Liver (tissue), 9 donors: ENCODE results near the gene EML5. TPM values are rescaled to one million over a fixed set of nuclear protein-coding genes. Genes with fewer than 3 reads are reported as not detected.

Experiments used
- DNase-seq: peaks from one replicate; pipeline ENCODE4 v3.0.0-alpha.2; 2017; ENCODE audit warnings: low spot score
- H3K27ac ChIP-seq, 2 donors: one replicate each; pipeline ENCODE4 v1.7.0; 2013; ENCODE audit warnings: inconsistent platforms in 2 of 2, low read length in 2 of 2, control low read depth in 1 of 2, low read depth in 1 of 2, mild to moderate bottlenecking in 1 of 2
- H3K27me3 ChIP-seq, 4 donors: one replicate each; pipeline versions ENCODE4 v1.6.1 to v1.7.0; 2013; ENCODE audit warnings: low read length in 3 of 4, inconsistent platforms in 1 of 4, mild to moderate bottlenecking in 1 of 4, moderate library complexity in 1 of 4; ENCODE audit not compliant: control insufficient read depth in 4 of 4, insufficient read depth in 4 of 4
- H3K36me3 ChIP-seq, 4 donors: one replicate each; pipeline versions ENCODE4 v1.6.1 to v1.7.0; 2013; ENCODE audit warnings: low read length in 3 of 4, mild to moderate bottlenecking in 3 of 4, low read depth in 1 of 4, moderate library complexity in 1 of 4; ENCODE audit not compliant: control insufficient read depth in 4 of 4, insufficient read depth in 3 of 4
- H3K4me1 ChIP-seq, 4 donors: one replicate each; pipeline versions ENCODE4 v1.6.1 to v1.7.0; 2013; ENCODE audit warnings: low read length in 3 of 4, mild to moderate bottlenecking in 3 of 4, moderate library complexity in 1 of 4; ENCODE audit not compliant: control insufficient read depth in 4 of 4, insufficient read depth in 4 of 4
- H3K4me3 ChIP-seq, 3 donors: one replicate each; pipeline versions ENCODE4 v1.6.1 to v1.7.0; 2013; ENCODE audit warnings: low read length in 3 of 3, control low read depth in 1 of 3, low read depth in 1 of 3, mild to moderate bottlenecking in 1 of 3
- H3K9ac ChIP-seq, 2 donors: one replicate each; pipeline ENCODE4 v1.7.0; 2013; ENCODE audit warnings: low read length in 2 of 2, mild to moderate bottlenecking in 2 of 2, moderate library complexity in 2 of 2, control low read depth in 1 of 2, low read depth in 1 of 2
- H3K9me3 ChIP-seq, 4 donors: one replicate each; pipeline versions ENCODE4 v1.6.1 to v1.7.0; 2013; ENCODE audit warnings: low read length in 3 of 4; ENCODE audit not compliant: control insufficient read depth in 4 of 4
- ATF3 ChIP-seq: IDR thresholded peaks from 2 replicates; pipeline ENCODE4 v1.6.1; 2016; ENCODE audit warnings: antibody characterized with exemption
- CTCF ChIP-seq: fragments of 150-350 bp; IDR thresholded peaks from 2 replicates; pipeline ENCODE4 v1.5.1; 2017; ENCODE audit warnings: improper control_type of control experiment, low read depth, low read length; ENCODE audit not compliant: missing input control
- EGR1 ChIP-seq, 2 donors: IDR thresholded peaks; 2 replicates each; pipeline ENCODE4 v1.6.1; 2016 to 2018; ENCODE audit warnings: antibody characterized with exemption in 2 of 2, low read depth in 2 of 2
- FOXA1 ChIP-seq: IDR thresholded peaks from 2 replicates; pipeline ENCODE4 v1.6.1; 2016; ENCODE audit warnings: antibody characterized with exemption
- FOXA2 ChIP-seq: IDR thresholded peaks from 2 replicates; pipeline ENCODE4 v1.6.1; 2016; ENCODE audit warnings: antibody characterized with exemption
- GABPA ChIP-seq, 2 donors: IDR thresholded peaks in 1 of 2; conservative IDR thresholded peaks in 1 of 2; 2 replicates each; pipeline ENCODE4 v1.6.1; 2016; ENCODE audit warnings: antibody characterized with exemption in 2 of 2, mild to moderate bottlenecking in 1 of 2, moderate library complexity in 1 of 2
- HNF4A ChIP-seq, 2 donors: conservative IDR thresholded peaks; 2 replicates each; pipeline ENCODE4 v1.6.1; 2016; ENCODE audit warnings: antibody characterized with exemption in 2 of 2, mild to moderate bottlenecking in 2 of 2
- HNF4G ChIP-seq: IDR thresholded peaks from 2 replicates; pipeline ENCODE4 v1.6.1; 2016; ENCODE audit warnings: antibody characterized with exemption
- JUND ChIP-seq, 2 donors: IDR thresholded peaks; 2 replicates each; pipeline ENCODE4 v1.6.1; 2016; ENCODE audit warnings: antibody characterized with exemption in 2 of 2
- MAX ChIP-seq: IDR thresholded peaks from 2 replicates; pipeline ENCODE4 v1.6.1; 2016; ENCODE audit warnings: antibody characterized with exemption
- NR2F2 ChIP-seq: IDR thresholded peaks from 2 replicates; pipeline ENCODE4 v1.6.1; 2016; ENCODE audit warnings: antibody characterized with exemption
- RAD21 ChIP-seq, 2 donors: IDR thresholded peaks; 2 replicates each; pipeline ENCODE4 v1.6.1; 2016; ENCODE audit warnings: antibody characterized with exemption in 2 of 2, mild to moderate bottlenecking in 2 of 2
- RXRA ChIP-seq, 2 donors: IDR thresholded peaks; 2 replicates each; pipeline ENCODE4 v1.6.1; 2017 to 2018; ENCODE audit warnings: antibody characterized with exemption in 2 of 2, mild to moderate bottlenecking in 1 of 2
- SP1 ChIP-seq: IDR thresholded peaks from 2 replicates; pipeline ENCODE4 v1.6.1; 2018; ENCODE audit warnings: antibody characterized with exemption, mild to moderate bottlenecking
- TAF1 ChIP-seq: conservative IDR thresholded peaks from 2 replicates; pipeline ENCODE4 v1.6.1; 2016; ENCODE audit warnings: antibody characterized with exemption, mild to moderate bottlenecking
- YY1 ChIP-seq: IDR thresholded peaks from 2 replicates; pipeline ENCODE4 v1.6.1; 2016; ENCODE audit warnings: antibody characterized with exemption, mild to moderate bottlenecking
- ZBTB33 ChIP-seq: IDR thresholded peaks from 2 replicates; pipeline ENCODE4 v1.6.1; 2016; ENCODE audit warnings: antibody characterized with exemption
- WGBS: extraction: QIAGEN DNeasy Blood & Tissue Kit; methylation state at CpG from one replicate; pipeline ENCODE4 v1.1.7; 2013; 5-methylcytosine and 5-hydroxymethylcytosine counted together
- polyA plus RNA-seq, 2 donors: library from polyadenylated mRNA; stranded (reverse) in 1 of 2; unstranded in 1 of 2; fragments of 200-250 nt in 1 of 2; fragments of >200 nt in 1 of 2; fragmentation: Nextera tagmentation in 1 of 2; extraction: Ambion mirVana in 1 of 2; gene quantifications; one replicate each; pipeline versions ENCODE4 v1.2.1 to v1.2.3, GENCODE V29; 2013 to 2015
- total RNA-seq, 2 donors: library from RNA; depleted of rRNA; stranded (reverse); fragments of >200 nt; gene quantifications; one replicate each; pipeline ENCODE4 v1.2.3, GENCODE V29; 2014
- TF ChIP-seq, protein P1 (sequence below): IDR thresholded peaks from 2 replicates; pipeline ENCODE4 v1.6.1; 2016; ENCODE audit warnings: antibody characterized with exemption, mild to moderate bottlenecking
- donor health status: healthy.
- donor health status: healthy.
- donor health status: healthy.
- donor health status: healthy.
- donor health status: healthy.

EML5 gene
- total and polyA plus RNA-seq, 4 donors: 0.09 to 3.8 (median 0.55) TPM

DNA sequence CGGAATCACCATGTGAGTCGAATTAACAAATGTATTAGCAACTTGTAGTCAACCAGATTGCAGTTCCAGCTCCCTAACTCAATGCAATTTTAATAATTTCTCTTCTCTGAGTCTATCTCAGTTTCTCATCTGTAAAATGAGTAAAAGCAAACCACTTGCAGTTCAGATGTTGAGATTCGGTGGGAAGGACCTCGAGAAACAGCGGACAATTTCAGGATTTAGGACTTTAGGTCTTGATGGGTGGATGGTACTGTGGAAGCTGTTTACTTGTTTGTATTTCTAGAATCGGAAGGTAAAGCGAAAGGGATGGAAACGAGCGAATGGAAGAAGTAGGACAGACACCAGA, 31.2 kb upstream of the EML5 start:
- H3K9me3 ChIP-seq: no peaks in the 10 kb centered on the region
- peak overlapping the region; percentile 78 to 97 (median 85) for H3K4me3 ChIP-seq
- peak overlapping the region; percentile 73 to 84 for H3K9ac ChIP-seq
- no peaks in the 10 kb centered on the region for H3K36me3 ChIP-seq
- no peaks in the 10 kb centered on the region for H3K27me3 ChIP-seq
- H3K27ac ChIP-seq: peak overlapping the region; percentile 72 to 86
- DNase-seq: no peak
- no peak for TF ChIP-seq EGR1 (IDR thresholded peaks at IDR 0.05; ENCODE audit: low read depth in 2 of 2)
- TF ChIP-seq RXRA (IDR thresholded peaks at IDR 0.05): no peak
- no peak for TF ChIP-seq FOXA2
- no peak for TF ChIP-seq CTCF
- no peak for TF ChIP-seq FOXA1
- TF ChIP-seq NR2F2: no peak
- TF ChIP-seq GABPA (IDR thresholded peaks at IDR 0.05 in 1 of 2, conservative IDR thresholded peaks at IDR 0.05 in 1 of 2): peak in 1 of 2 donors; percentile 5
- TF ChIP-seq SP1: no peak
- H3K4me1 ChIP-seq: peaks cover 0 to 22% (median 18%) of the 10 kb centered on the region in 4 donors
- 8% methylated on average over 9 of the region's 9 CpGs for WGBS

GRCh38 chr14:88821888-88822287, 29.1 kb upstream of the EML5 start:
- no peaks in the 10 kb centered on the region for H3K27me3 ChIP-seq
- H3K4me1 ChIP-seq: peaks cover 0 to 15% (median 11%) of the 10 kb centered on the region in 4 donors
- no peak overlapping the region for H3K4me3 ChIP-seq
- DNase-seq: no peak
- 59% methylated on average over 2 of the region's 2 CpGs for WGBS
- no peaks in the 10 kb centered on the region for H3K36me3 ChIP-seq
- H3K9ac ChIP-seq: no peak overlapping the region
- TF ChIP-seq RAD21 (IDR thresholded peaks at IDR 0.05) (no peak), ATF3 (no peak), EGR1 (IDR thresholded peaks at IDR 0.05; ENCODE audit: low read depth in 2 of 2) (no peak)
- no peak overlapping the region for H3K27ac ChIP-seq
- H3K9me3 ChIP-seq: no peaks in the 10 kb centered on the region

DNA sequence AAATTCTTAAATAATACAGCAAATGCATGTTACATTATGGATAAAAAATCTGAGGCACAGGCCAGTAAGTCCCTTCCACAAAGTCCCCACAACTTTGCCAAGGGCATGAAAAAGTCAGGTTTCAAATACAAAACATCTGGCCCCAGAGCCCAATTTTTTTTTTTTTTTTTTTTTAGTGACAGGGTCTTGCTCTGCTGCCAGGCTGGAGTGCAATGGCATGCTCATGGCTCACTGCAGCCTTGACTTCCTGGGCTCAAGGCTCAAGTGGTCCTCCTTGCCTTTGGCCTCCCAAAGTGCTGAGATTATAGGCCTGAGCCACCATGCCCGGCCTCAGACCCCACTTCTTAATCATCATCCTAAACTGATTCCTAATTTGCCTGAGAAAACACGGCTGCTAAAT, 28.6 kb upstream of the EML5 start:
- peaks cover 0 to 15% (median 11%) of the 10 kb centered on the region in 4 donors for H3K4me1 ChIP-seq
- no peaks in the 10 kb centered on the region for H3K9me3 ChIP-seq
- H3K27me3 ChIP-seq: no peaks in the 10 kb centered on the region
- H3K9ac ChIP-seq: no peak overlapping the region
- H3K4me3 ChIP-seq: no peak overlapping the region
- WGBS: 93% methylated on average over 2 of the region's 2 CpGs
- DNase-seq: no peak
- H3K36me3 ChIP-seq: no peaks in the 10 kb centered on the region
- no peak overlapping the region for H3K27ac ChIP-seq
- TF ChIP-seq FOXA1 (no peak), FOXA2 (no peak), HNF4A (conservative IDR thresholded peaks at IDR 0.05) (no peak), EGR1 (IDR thresholded peaks at IDR 0.05; ENCODE audit: low read depth in 2 of 2) (no peak), TAF1 (no peak), ZBTB33 (no peak), CTCF (no peak), JUND (IDR thresholded peaks at IDR 0.05) (no peak), GABPA (IDR thresholded peaks at IDR 0.05 in 1 of 2, conservative IDR thresholded peaks at IDR 0.05 in 1 of 2) (no peak), NR2F2 (no peak), MAX (no peak), SP1 (no peak), RAD21 (IDR thresholded peaks at IDR 0.05) (no peak), YY1 (no peak), HNF4G (no peak), RXRA (IDR thresholded peaks at IDR 0.05) (no peak)
- TF ChIP-seq, protein P1, sequence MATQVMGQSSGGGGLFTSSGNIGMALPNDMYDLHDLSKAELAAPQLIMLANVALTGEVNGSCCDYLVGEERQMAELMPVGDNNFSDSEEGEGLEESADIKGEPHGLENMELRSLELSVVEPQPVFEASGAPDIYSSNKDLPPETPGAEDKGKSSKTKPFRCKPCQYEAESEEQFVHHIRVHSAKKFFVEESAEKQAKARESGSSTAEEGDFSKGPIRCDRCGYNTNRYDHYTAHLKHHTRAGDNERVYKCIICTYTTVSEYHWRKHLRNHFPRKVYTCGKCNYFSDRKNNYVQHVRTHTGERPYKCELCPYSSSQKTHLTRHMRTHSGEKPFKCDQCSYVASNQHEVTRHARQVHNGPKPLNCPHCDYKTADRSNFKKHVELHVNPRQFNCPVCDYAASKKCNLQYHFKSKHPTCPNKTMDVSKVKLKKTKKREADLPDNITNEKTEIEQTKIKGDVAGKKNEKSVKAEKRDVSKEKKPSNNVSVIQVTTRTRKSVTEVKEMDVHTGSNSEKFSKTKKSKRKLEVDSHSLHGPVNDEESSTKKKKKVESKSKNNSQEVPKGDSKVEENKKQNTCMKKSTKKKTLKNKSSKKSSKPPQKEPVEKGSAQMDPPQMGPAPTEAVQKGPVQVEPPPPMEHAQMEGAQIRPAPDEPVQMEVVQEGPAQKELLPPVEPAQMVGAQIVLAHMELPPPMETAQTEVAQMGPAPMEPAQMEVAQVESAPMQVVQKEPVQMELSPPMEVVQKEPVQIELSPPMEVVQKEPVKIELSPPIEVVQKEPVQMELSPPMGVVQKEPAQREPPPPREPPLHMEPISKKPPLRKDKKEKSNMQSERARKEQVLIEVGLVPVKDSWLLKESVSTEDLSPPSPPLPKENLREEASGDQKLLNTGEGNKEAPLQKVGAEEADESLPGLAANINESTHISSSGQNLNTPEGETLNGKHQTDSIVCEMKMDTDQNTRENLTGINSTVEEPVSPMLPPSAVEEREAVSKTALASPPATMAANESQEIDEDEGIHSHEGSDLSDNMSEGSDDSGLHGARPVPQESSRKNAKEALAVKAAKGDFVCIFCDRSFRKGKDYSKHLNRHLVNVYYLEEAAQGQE: no peak
